ENCODE data around the gene PNPLA1. TPM values are rescaled to one million over a fixed set of nuclear protein-coding genes. Genes with fewer than 3 reads are reported as not detected.

PNPLA1 gene
- total RNA-seq, 1 experiment from 2014 or later, result 0.17 TPM

DNA sequence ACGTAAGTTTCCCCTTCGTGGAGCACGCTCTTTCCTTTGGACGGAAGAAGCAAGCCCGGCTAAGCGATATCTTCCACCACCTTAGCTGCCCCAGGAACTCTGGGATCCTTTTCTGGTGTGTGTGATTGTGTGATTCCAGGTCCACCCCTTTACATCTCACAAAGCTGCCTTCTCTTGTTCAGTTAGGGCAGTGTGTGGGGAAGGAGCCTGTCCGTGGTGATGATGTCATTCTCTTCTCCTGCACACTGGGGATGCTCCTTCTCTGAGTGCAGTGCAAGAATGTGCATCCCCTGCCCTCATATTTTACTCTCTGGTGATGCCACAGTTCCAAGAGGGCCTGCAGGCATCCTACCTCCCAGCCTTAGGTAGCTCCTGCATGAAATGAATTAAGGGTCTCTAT lies 36.5 kb downstream of the PNPLA1 start:
- ChIA-PET CTCF (no interaction called here), POLR2A (ENCODE audit: unreplicated experiment) (no interaction called here)
- H3K9me2 ChIP-seq (ENCODE audit: insufficient read depth), result no peaks in the 10 kb centered on the region
- BruUV-seq (replicated peaks), result no TSS peak
- TF ChIP-seq, protein P1, sequence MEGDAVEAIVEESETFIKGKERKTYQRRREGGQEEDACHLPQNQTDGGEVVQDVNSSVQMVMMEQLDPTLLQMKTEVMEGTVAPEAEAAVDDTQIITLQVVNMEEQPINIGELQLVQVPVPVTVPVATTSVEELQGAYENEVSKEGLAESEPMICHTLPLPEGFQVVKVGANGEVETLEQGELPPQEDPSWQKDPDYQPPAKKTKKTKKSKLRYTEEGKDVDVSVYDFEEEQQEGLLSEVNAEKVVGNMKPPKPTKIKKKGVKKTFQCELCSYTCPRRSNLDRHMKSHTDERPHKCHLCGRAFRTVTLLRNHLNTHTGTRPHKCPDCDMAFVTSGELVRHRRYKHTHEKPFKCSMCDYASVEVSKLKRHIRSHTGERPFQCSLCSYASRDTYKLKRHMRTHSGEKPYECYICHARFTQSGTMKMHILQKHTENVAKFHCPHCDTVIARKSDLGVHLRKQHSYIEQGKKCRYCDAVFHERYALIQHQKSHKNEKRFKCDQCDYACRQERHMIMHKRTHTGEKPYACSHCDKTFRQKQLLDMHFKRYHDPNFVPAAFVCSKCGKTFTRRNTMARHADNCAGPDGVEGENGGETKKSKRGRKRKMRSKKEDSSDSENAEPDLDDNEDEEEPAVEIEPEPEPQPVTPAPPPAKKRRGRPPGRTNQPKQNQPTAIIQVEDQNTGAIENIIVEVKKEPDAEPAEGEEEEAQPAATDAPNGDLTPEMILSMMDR (conservative IDR thresholded peaks at IDR 0.05), result no peak
- intact Hi-C loops (cut with micrococcal nuclease; ENCODE audit: unreplicated experiment), result no loop called here
- no peak overlapping the region for H3K4me3 ChIP-seq
- H3K27me3 ChIP-seq (ENCODE audit: insufficient read depth, low read depth), result no peaks in the 10 kb centered on the region
- no peak overlapping the region for H3K4me2 ChIP-seq
- H3K27ac ChIP-seq, result no peak overlapping the region
- no peak for DNase-seq
- H3K36me3 ChIP-seq (ENCODE audit: low read depth), result no peaks in the 10 kb centered on the region
- no peaks in the 10 kb centered on the region for H3K4me1 ChIP-seq (replicated peaks; ENCODE audit: insufficient read depth)
- H2AFZ ChIP-seq, result no peak overlapping the region
- no peaks in the 10 kb centered on the region for H4K20me1 ChIP-seq (ENCODE audit: insufficient read depth)
- no peaks in the 10 kb centered on the region for H3K79me2 ChIP-seq (ENCODE audit: low read depth)
- no peaks in the 10 kb centered on the region for H3F3A ChIP-seq (ENCODE audit: insufficient read depth, low read depth)
- H3K9me3 ChIP-seq (ENCODE audit: insufficient read depth, low read depth), result no peaks in the 10 kb centered on the region

DNA sequence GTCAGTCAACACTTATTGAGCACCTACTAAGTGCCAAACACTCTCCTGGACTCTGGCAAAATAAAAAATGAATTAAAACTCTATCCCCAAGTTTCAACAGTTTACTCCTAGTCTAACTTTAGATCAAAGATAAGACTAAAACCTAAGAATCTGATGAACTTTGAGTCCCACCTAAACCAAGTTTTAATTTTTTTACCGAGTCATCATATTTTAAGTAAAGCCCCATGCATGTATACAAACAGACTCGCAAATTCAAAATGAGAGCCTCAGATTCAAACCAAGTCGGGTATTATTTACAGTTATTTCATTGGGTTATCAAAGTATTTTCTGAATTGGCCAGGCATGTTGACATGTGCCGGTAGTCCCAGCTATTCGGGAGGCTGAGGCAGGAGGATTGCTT lies 38.7 kb downstream of the PNPLA1 start:
- Histone ChIP-seq H4K20me1 (ENCODE audit: insufficient read depth) (no peaks in the 10 kb centered on the region), H3K9me2 (ENCODE audit: insufficient read depth) (no peaks in the 10 kb centered on the region), H3K4me2 (no peak overlapping the region), H3K27ac (no peak overlapping the region), H3K4me1 (replicated peaks; ENCODE audit: insufficient read depth) (peaks cover 11% of the 10 kb centered on the region), H3K36me3 (ENCODE audit: low read depth) (no peaks in the 10 kb centered on the region), H3K27me3 (ENCODE audit: insufficient read depth, low read depth) (no peaks in the 10 kb centered on the region), H2AFZ (no peak overlapping the region), H3K79me2 (ENCODE audit: low read depth) (no peaks in the 10 kb centered on the region), H3K4me3 (no peak overlapping the region), H3F3A (ENCODE audit: insufficient read depth, low read depth) (peaks cover 3% of the 10 kb centered on the region), H3K9me3 (ENCODE audit: insufficient read depth, low read depth) (no peaks in the 10 kb centered on the region)
- no TSS peak for BruUV-seq (replicated peaks)
- intact Hi-C loops (cut with micrococcal nuclease; ENCODE audit: unreplicated experiment), result no loop called here
- TF ChIP-seq, protein P1 (conservative IDR thresholded peaks at IDR 0.05), result no peak
- no peak for TF ChIP-seq EZH2 (IDR thresholded peaks at IDR 0.05; ENCODE audit: low read depth)
- DNase-seq, result no peak
- ChIA-PET CTCF (interaction anchor here (0.6 kb wide), 1 partner anchor 32 kb away, joined by 4 read pairs; no protein-coding TSS in a partner anchor), POLR2A (ENCODE audit: unreplicated experiment) (no interaction called here)

DNA sequence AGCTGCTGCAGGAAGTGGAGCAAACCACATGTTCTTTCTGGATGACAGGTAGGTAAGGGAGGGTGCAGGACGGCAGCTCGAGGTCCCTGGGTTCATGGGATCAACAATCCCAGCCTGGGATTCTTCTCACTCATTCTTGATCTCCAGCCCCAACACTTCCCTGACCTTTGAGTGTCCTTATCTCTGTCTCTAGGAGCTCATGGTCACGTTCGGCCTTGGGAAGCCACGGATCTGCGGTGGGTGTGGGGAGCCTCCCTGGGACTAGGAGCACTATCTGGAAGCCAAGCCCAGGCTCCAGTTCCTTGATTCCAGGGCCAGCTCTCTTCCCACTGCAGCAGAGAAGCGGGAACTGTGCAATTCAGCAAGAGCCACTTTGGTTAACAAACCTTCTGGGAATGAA lies 39.3 kb downstream of the PNPLA1 start:
- H3K4me3 ChIP-seq, result no peak overlapping the region
- intact Hi-C loops (cut with micrococcal nuclease; ENCODE audit: unreplicated experiment), result no loop called here
- H3K36me3 ChIP-seq (ENCODE audit: low read depth), result no peaks in the 10 kb centered on the region
- ChIA-PET CTCF (no interaction called here), POLR2A (ENCODE audit: unreplicated experiment) (no interaction called here)
- peaks cover 9% of the 10 kb centered on the region for H3F3A ChIP-seq (ENCODE audit: insufficient read depth, low read depth)
- H3K9me2 ChIP-seq (ENCODE audit: insufficient read depth), result no peaks in the 10 kb centered on the region
- H4K20me1 ChIP-seq (ENCODE audit: insufficient read depth), result no peaks in the 10 kb centered on the region
- H3K27me3 ChIP-seq (ENCODE audit: insufficient read depth, low read depth), result no peaks in the 10 kb centered on the region
- no peak overlapping the region for H2AFZ ChIP-seq
- no peaks in the 10 kb centered on the region for H3K79me2 ChIP-seq (ENCODE audit: low read depth)
- H3K27ac ChIP-seq, result no peak overlapping the region
- H3K4me1 ChIP-seq (replicated peaks; ENCODE audit: insufficient read depth), result peaks cover 18% of the 10 kb centered on the region
- no peak for DNase-seq
- no peaks in the 10 kb centered on the region for H3K9me3 ChIP-seq (ENCODE audit: insufficient read depth, low read depth)
- TF ChIP-seq, protein P1 (conservative IDR thresholded peaks at IDR 0.05), result no peak
- no peak for TF ChIP-seq EZH2 (IDR thresholded peaks at IDR 0.05; ENCODE audit: low read depth)
- no peak overlapping the region for H3K4me2 ChIP-seq
- no TSS peak for BruUV-seq (replicated peaks)
